GM06990 (cell line): ENCODE data around the gene BBS9.

Source experiments
- DNase-seq: peaks from one replicate; pipeline ENCODE4 v3.0.0-alpha.2; 2011; ENCODE audit not compliant: insufficient read length; ENCODE audit errors: extremely low read depth
- H3K27me3 ChIP-seq: replicated peaks from 2 replicates; pipeline ENCODE4 v1.6.0; 2011; ENCODE audit warnings: low read length; ENCODE audit not compliant: control insufficient read depth, insufficient read depth
- H3K36me3 ChIP-seq: 2 replicates; pipeline ENCODE4 v1.5.1; 2011; ENCODE audit warnings: low read length; ENCODE audit not compliant: control insufficient read depth, insufficient read depth
- H3K4me3 ChIP-seq: replicated peaks from 2 replicates; pipeline ENCODE4 v1.5.1; 2011; ENCODE audit warnings: low read depth, mild to moderate bottlenecking, control low read depth, low read length
- TF ChIP-seq, protein P1 (sequence below): IDR thresholded peaks from 2 replicates; pipeline ENCODE4 v1.5.1; 2011; ENCODE audit warnings: low read length, control low read depth, mild to moderate bottlenecking, inconsistent platforms; ENCODE audit not compliant: insufficient read depth, poor library complexity, severe bottlenecking

The BBS9 gene

GRCh38 chr7:33155811-33156210 is 26.4 kb downstream of the BBS9 start:
- no peak overlapping the region for H3K4me3 ChIP-seq
- no peak for DNase-seq
- no peaks in the 10 kb centered on the region for H3K36me3 ChIP-seq
- no peaks in the 10 kb centered on the region for H3K27me3 ChIP-seq
- TF ChIP-seq, protein P1, sequence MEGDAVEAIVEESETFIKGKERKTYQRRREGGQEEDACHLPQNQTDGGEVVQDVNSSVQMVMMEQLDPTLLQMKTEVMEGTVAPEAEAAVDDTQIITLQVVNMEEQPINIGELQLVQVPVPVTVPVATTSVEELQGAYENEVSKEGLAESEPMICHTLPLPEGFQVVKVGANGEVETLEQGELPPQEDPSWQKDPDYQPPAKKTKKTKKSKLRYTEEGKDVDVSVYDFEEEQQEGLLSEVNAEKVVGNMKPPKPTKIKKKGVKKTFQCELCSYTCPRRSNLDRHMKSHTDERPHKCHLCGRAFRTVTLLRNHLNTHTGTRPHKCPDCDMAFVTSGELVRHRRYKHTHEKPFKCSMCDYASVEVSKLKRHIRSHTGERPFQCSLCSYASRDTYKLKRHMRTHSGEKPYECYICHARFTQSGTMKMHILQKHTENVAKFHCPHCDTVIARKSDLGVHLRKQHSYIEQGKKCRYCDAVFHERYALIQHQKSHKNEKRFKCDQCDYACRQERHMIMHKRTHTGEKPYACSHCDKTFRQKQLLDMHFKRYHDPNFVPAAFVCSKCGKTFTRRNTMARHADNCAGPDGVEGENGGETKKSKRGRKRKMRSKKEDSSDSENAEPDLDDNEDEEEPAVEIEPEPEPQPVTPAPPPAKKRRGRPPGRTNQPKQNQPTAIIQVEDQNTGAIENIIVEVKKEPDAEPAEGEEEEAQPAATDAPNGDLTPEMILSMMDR, result no peak

GRCh38 chr7:33156441-33156840 is 27.1 kb downstream of the BBS9 start:
- TF ChIP-seq, protein P1, result no peak
- no peaks in the 10 kb centered on the region for H3K36me3 ChIP-seq
- H3K4me3 ChIP-seq, result no peak overlapping the region
- H3K27me3 ChIP-seq, result no peaks in the 10 kb centered on the region
- no peak for DNase-seq

- no peak overlapping the region for H3K4me3 ChIP-seq
- no peak for DNase-seq
- no peaks in the 10 kb centered on the region for H3K27me3 ChIP-seq
- TF ChIP-seq, protein P1, result no peak
- no peaks in the 10 kb centered on the region for H3K36me3 ChIP-seq
Observed at GRCh38 chr7:33157311-33157710, 27.9 kb downstream of the BBS9 start.

- no peaks in the 10 kb centered on the region for H3K27me3 ChIP-seq
- no peak overlapping the region for H3K4me3 ChIP-seq
- TF ChIP-seq, protein P1, result no peak
- DNase-seq, result no peak
- H3K36me3 ChIP-seq, result no peaks in the 10 kb centered on the region
Observed at GRCh38 chr7:33157781-33158180, 28.4 kb downstream of the BBS9 start.

GRCh38 chr7:33177876-33178275 is 48.5 kb downstream of the BBS9 start:
- no peaks in the 10 kb centered on the region for H3K36me3 ChIP-seq
- no peaks in the 10 kb centered on the region for H3K27me3 ChIP-seq
- TF ChIP-seq, protein P1, result no peak
- H3K4me3 ChIP-seq, result no peak overlapping the region
- no peak for DNase-seq

DNA sequence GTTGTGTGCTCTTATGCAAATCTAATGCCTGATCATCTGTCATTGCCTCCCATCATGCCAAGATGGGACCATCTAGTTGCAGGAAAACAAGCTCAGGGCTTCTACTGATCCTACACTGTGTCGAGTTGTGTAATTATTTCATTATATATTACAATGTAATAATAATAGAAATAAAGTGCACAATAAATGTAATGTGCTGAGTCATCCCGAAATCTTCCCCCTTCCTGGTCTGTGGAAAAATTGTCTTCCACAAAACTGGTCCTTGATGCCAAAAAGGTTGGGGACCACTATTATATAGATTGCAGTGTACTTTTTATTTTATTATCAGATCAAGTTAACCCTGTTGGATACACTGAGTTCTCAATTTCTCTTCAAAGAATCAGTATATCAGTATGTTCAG is 50.2 kb downstream of the BBS9 start:
- no peak for DNase-seq
- no peaks in the 10 kb centered on the region for H3K36me3 ChIP-seq
- TF ChIP-seq, protein P1, result no peak
- H3K27me3 ChIP-seq, result no peaks in the 10 kb centered on the region
- H3K4me3 ChIP-seq, result no peak overlapping the region
